Activated T-cell treated with anti-CD3 and anti-CD28 coated beads, Interleukin-2, amount 50 U/mL, for 4 hours (primary cell): ENCODE data around the gene DAB2IP. TPM values are rescaled to one million over a fixed set of nuclear protein-coding genes. Genes with fewer than 3 reads are reported as not detected.

Source experiments
- ATAC-seq, 2 donors: fragments of 200-7000 bp; cut with Tn5 transposase; one replicate each; pipeline ENCODE4 v1.10.0; 2021
- DNase-seq: peaks from one replicate; pipeline ENCODE4 v3.0.0-alpha.2; 2020
- H3K27me3 Mint-ChIP-seq: one replicate; pipeline ENCODE4 v1.8.0; 2021; ENCODE audit warnings: low read depth, mixed read lengths
- H3K36me3 Mint-ChIP-seq: one replicate; pipeline ENCODE4 v1.8.0; 2022; ENCODE audit warnings: mixed read lengths; ENCODE audit not compliant: insufficient read depth
- H3K4me1 Mint-ChIP-seq: one replicate; pipeline ENCODE4 v1.8.0; 2021; ENCODE audit warnings: low read depth, mixed read lengths
- H3K4me3 Mint-ChIP-seq: one replicate; pipeline ENCODE4 v1.8.0; 2021; ENCODE audit warnings: mild to moderate bottlenecking, moderate library complexity, mixed read lengths
- H3K9me3 Mint-ChIP-seq: one replicate; pipeline ENCODE4 v1.8.0; 2021; ENCODE audit warnings: mixed read lengths
- total RNA-seq, 3 donors: library from RNA; stranded (reverse); gene quantifications; one replicate each; pipeline ENCODE4 v1.2.1, GENCODE V29; 2021

The DAB2IP gene
- total RNA-seq, 3 donors from 2014 or later: 0.14 to 0.24 (median 0.18) TPM

- H3K27me3 Mint-ChIP-seq: peaks cover 1% of the 10 kb centered on the region
- no peaks in the 10 kb centered on the region for H3K36me3 Mint-ChIP-seq
- DNase-seq (no peak), ATAC-seq (no peak)
- no peaks in the 10 kb centered on the region for H3K9me3 Mint-ChIP-seq
- no peak overlapping the region for H3K4me3 Mint-ChIP-seq
- peaks cover 9% of the 10 kb centered on the region for H3K4me1 Mint-ChIP-seq
Observed at GRCh38 chr9:121750715-121751623, 99.5 kb downstream of the DAB2IP start.

GRCh38 chr9:121751686-121752445 is 100.4 kb downstream of the DAB2IP start:
- H3K9me3 Mint-ChIP-seq: no peaks in the 10 kb centered on the region
- H3K36me3 Mint-ChIP-seq: no peaks in the 10 kb centered on the region
- DNase-seq: no peak
- ATAC-seq: no peak
- no peaks in the 10 kb centered on the region for H3K27me3 Mint-ChIP-seq
- no peak overlapping the region for H3K4me3 Mint-ChIP-seq
- peaks cover 9% of the 10 kb centered on the region for H3K4me1 Mint-ChIP-seq

GRCh38 chr9:121752929-121753328 is 101.5 kb downstream of the DAB2IP start:
- no peaks in the 10 kb centered on the region for H3K27me3 Mint-ChIP-seq
- H3K4me1 Mint-ChIP-seq: peaks cover 5% of the 10 kb centered on the region
- H3K36me3 Mint-ChIP-seq: no peaks in the 10 kb centered on the region
- no peak overlapping the region for H3K4me3 Mint-ChIP-seq
- ATAC-seq (no peak), DNase-seq (no peak)
- no peaks in the 10 kb centered on the region for H3K9me3 Mint-ChIP-seq

- Mint-ChIP-seq H3K36me3 (no peaks in the 10 kb centered on the region), H3K27me3 (no peaks in the 10 kb centered on the region), H3K4me1 (no peaks in the 10 kb centered on the region), H3K4me3 (no peak overlapping the region), H3K9me3 (no peaks in the 10 kb centered on the region)
- ATAC-seq (no peak), DNase-seq (no peak)
Observed at GRCh38 chr9:121753802-121754654, 102.6 kb downstream of the DAB2IP start.

GRCh38 chr9:121754655-121755436 is 103.4 kb downstream of the DAB2IP start:
- ATAC-seq (no peak), DNase-seq (no peak)
- H3K27me3 Mint-ChIP-seq: no peaks in the 10 kb centered on the region
- H3K36me3 Mint-ChIP-seq: no peaks in the 10 kb centered on the region
- no peak overlapping the region for H3K4me3 Mint-ChIP-seq
- no peaks in the 10 kb centered on the region for H3K9me3 Mint-ChIP-seq
- H3K4me1 Mint-ChIP-seq: no peaks in the 10 kb centered on the region

GRCh38 chr9:121755581-121755980 is 104.1 kb downstream of the DAB2IP start:
- ATAC-seq (no peak), DNase-seq (no peak)
- H3K4me3 Mint-ChIP-seq: no peak overlapping the region
- no peaks in the 10 kb centered on the region for H3K9me3 Mint-ChIP-seq
- no peaks in the 10 kb centered on the region for H3K36me3 Mint-ChIP-seq
- H3K4me1 Mint-ChIP-seq: no peaks in the 10 kb centered on the region
- H3K27me3 Mint-ChIP-seq: no peaks in the 10 kb centered on the region

GRCh38 chr9:121756474-121757280 is 105.2 kb downstream of the DAB2IP start:
- H3K4me1 Mint-ChIP-seq: no peaks in the 10 kb centered on the region
- no peaks in the 10 kb centered on the region for H3K36me3 Mint-ChIP-seq
- ATAC-seq (no peak), DNase-seq (no peak)
- no peaks in the 10 kb centered on the region for H3K27me3 Mint-ChIP-seq
- no peak overlapping the region for H3K4me3 Mint-ChIP-seq
- H3K9me3 Mint-ChIP-seq: no peaks in the 10 kb centered on the region

GRCh38 chr9:121757281-121757585 is 105.8 kb downstream of the DAB2IP start:
- Mint-ChIP-seq H3K36me3 (no peaks in the 10 kb centered on the region), H3K9me3 (no peaks in the 10 kb centered on the region), H3K4me1 (no peaks in the 10 kb centered on the region), H3K4me3 (no peak overlapping the region), H3K27me3 (no peaks in the 10 kb centered on the region)
- DNase-seq (no peak), ATAC-seq (no peak)

- DNase-seq (no peak), ATAC-seq (no peak)
- no peaks in the 10 kb centered on the region for H3K9me3 Mint-ChIP-seq
- no peak overlapping the region for H3K4me3 Mint-ChIP-seq
- no peaks in the 10 kb centered on the region for H3K36me3 Mint-ChIP-seq
- no peaks in the 10 kb centered on the region for H3K27me3 Mint-ChIP-seq
- no peaks in the 10 kb centered on the region for H3K4me1 Mint-ChIP-seq
Observed at GRCh38 chr9:121758693-121759092, 107.3 kb downstream of the DAB2IP start.

- no peaks in the 10 kb centered on the region for H3K4me1 Mint-ChIP-seq
- no peaks in the 10 kb centered on the region for H3K9me3 Mint-ChIP-seq
- no peak overlapping the region for H3K4me3 Mint-ChIP-seq
- ATAC-seq: no peak
- H3K36me3 Mint-ChIP-seq: no peaks in the 10 kb centered on the region
- no peak for DNase-seq
- H3K27me3 Mint-ChIP-seq: no peaks in the 10 kb centered on the region
Observed at GRCh38 chr9:121759996-121760395, 108.6 kb downstream of the DAB2IP start.

GRCh38 chr9:121760571-121760970 is 109.1 kb downstream of the DAB2IP start:
- H3K27me3 Mint-ChIP-seq: no peaks in the 10 kb centered on the region
- ATAC-seq (no peak), DNase-seq (no peak)
- H3K4me1 Mint-ChIP-seq: no peaks in the 10 kb centered on the region
- H3K36me3 Mint-ChIP-seq: no peaks in the 10 kb centered on the region
- H3K4me3 Mint-ChIP-seq: no peak overlapping the region
- no peaks in the 10 kb centered on the region for H3K9me3 Mint-ChIP-seq

GRCh38 chr9:121763131-121763530 is 111.7 kb downstream of the DAB2IP start:
- H3K4me1 Mint-ChIP-seq: no peaks in the 10 kb centered on the region
- DNase-seq (no peak), ATAC-seq (no peak)
- no peaks in the 10 kb centered on the region for H3K27me3 Mint-ChIP-seq
- H3K36me3 Mint-ChIP-seq: no peaks in the 10 kb centered on the region
- H3K9me3 Mint-ChIP-seq: no peaks in the 10 kb centered on the region
- H3K4me3 Mint-ChIP-seq: no peak overlapping the region
